Mucosa of stomach (tissue), 1 donor: Measurements from ENCODE around the gene BTBD9.

Source experiments
- H3K27me3 ChIP-seq: one replicate; pipeline ENCODE4 v1.7.0; 2013; ENCODE audit warnings: mild to moderate bottlenecking, low read length; ENCODE audit not compliant: control insufficient read depth, insufficient read depth
- H3K36me3 ChIP-seq: one replicate; pipeline ENCODE4 v1.7.0; 2013; ENCODE audit warnings: low read length; ENCODE audit not compliant: control insufficient read depth, insufficient read depth
- H3K4me1 ChIP-seq: one replicate; pipeline ENCODE4 v1.7.0; 2013; ENCODE audit warnings: mild to moderate bottlenecking, low read length; ENCODE audit not compliant: control insufficient read depth, insufficient read depth
- H3K4me3 ChIP-seq: one replicate; pipeline ENCODE4 v1.7.0; 2013; ENCODE audit warnings: low read length
- H3K9ac ChIP-seq: one replicate; pipeline ENCODE4 v1.7.0; 2013; ENCODE audit warnings: mild to moderate bottlenecking, low read length, moderate library complexity
- H3K9me3 ChIP-seq: one replicate; pipeline ENCODE4 v1.7.0; 2013; ENCODE audit warnings: mild to moderate bottlenecking, low read length, moderate library complexity; ENCODE audit not compliant: control insufficient read depth
- donor health status: Pancreatic carcinoma.

Gene BTBD9

DNA sequence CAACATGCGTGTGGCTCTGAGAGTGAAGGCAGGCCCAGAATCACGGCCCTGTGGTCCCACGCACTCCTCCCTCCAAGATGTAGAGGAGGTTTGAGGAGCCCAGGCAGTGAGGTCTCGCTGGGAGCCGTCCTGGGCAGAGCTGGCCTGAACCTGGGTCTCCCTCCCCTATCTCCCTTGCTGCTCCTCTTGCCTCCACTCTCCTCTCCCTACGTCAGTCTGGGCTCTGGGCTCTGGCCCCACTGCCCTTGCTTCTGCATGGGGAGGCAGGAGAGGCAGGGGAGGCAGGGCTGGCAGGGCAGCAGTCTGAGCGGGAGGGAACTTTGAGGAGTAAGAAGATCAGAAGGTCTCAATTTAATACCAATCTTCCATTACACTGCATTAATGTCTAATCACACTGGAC, 445.1 kb downstream of the BTBD9 start:
- no peak overlapping the region for H3K4me3 ChIP-seq
- H3K9ac ChIP-seq, result no peak overlapping the region
- no peaks in the 10 kb centered on the region for H3K9me3 ChIP-seq
- H3K27me3 ChIP-seq, result no peaks in the 10 kb centered on the region
- no peaks in the 10 kb centered on the region for H3K36me3 ChIP-seq
- H3K4me1 ChIP-seq, result no peaks in the 10 kb centered on the region

- Histone ChIP-seq H3K9me3 (no peaks in the 10 kb centered on the region), H3K36me3 (no peaks in the 10 kb centered on the region), H3K27me3 (no peaks in the 10 kb centered on the region), H3K4me3 (no peak overlapping the region), H3K9ac (no peak overlapping the region), H3K4me1 (no peaks in the 10 kb centered on the region)
These were observed 445.5 kb downstream of the BTBD9 start for GRCh38 chr6:38194282-38194572.

- Histone ChIP-seq H3K9me3 (no peaks in the 10 kb centered on the region), H3K36me3 (no peaks in the 10 kb centered on the region), H3K27me3 (no peaks in the 10 kb centered on the region), H3K4me3 (no peak overlapping the region), H3K9ac (no peak overlapping the region), H3K4me1 (no peaks in the 10 kb centered on the region)
These were observed 446.0 kb downstream of the BTBD9 start for GRCh38 chr6:38193481-38194281.

DNA sequence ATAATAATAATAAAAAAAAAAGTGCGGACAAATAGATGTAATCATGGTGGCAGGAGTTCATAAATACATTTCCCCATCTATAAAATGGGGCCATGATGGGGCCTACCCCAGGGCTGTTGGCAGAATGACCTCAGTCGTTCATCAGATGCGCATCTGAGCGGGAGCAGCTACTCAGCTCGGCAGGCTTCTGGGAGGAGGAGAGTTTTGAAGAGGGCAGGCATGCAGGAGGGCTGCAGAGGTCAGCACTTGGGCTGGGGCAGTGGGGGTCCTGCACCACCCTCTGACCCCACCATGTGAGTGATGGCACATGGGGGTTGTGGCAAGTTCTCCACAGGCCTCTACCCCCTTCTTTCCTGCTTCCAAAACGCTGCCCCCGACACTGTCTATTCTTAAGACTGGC, 446.7 kb downstream of the BTBD9 start:
- H3K9ac ChIP-seq, result no peak overlapping the region
- H3K4me3 ChIP-seq, result no peak overlapping the region
- H3K36me3 ChIP-seq, result no peaks in the 10 kb centered on the region
- no peaks in the 10 kb centered on the region for H3K4me1 ChIP-seq
- H3K27me3 ChIP-seq, result no peaks in the 10 kb centered on the region
- H3K9me3 ChIP-seq, result no peaks in the 10 kb centered on the region

GRCh38 chr6:38192487-38192886, 447.2 kb downstream of the BTBD9 start:
- no peaks in the 10 kb centered on the region for H3K36me3 ChIP-seq
- no peaks in the 10 kb centered on the region for H3K9me3 ChIP-seq
- no peak overlapping the region for H3K4me3 ChIP-seq
- no peaks in the 10 kb centered on the region for H3K4me1 ChIP-seq
- H3K9ac ChIP-seq, result no peak overlapping the region
- H3K27me3 ChIP-seq, result no peaks in the 10 kb centered on the region

GRCh38 chr6:38192011-38192410, 447.7 kb downstream of the BTBD9 start:
- H3K9ac ChIP-seq, result no peak overlapping the region
- H3K27me3 ChIP-seq, result no peaks in the 10 kb centered on the region
- no peaks in the 10 kb centered on the region for H3K36me3 ChIP-seq
- H3K4me1 ChIP-seq, result no peaks in the 10 kb centered on the region
- H3K4me3 ChIP-seq, result no peak overlapping the region
- no peaks in the 10 kb centered on the region for H3K9me3 ChIP-seq

DNA sequence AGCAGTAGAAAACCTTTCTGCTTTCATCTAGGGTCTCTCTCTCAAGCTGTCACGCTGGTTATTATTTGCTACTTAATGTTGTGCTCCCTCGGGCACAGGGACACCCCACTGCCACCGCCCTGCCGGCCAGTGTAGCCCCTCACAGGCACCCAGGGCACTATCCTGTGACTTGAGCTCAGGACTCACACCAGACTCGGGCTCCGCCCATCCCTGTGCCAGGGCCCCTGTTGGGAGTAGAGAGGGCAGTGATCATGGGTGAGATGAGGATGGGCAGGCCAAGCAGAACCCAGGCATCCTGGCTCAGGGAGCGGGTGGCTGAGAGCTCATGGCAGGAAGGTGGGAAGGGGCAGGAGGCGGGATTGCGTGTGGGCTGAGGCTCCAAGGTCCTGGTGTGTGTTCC, 448.3 kb downstream of the BTBD9 start:
- Histone ChIP-seq H3K9me3 (no peaks in the 10 kb centered on the region), H3K27me3 (no peaks in the 10 kb centered on the region), H3K36me3 (no peaks in the 10 kb centered on the region), H3K4me3 (no peak overlapping the region), H3K9ac (no peak overlapping the region), H3K4me1 (no peaks in the 10 kb centered on the region)

GRCh38 chr6:38188677-38189335, 450.9 kb downstream of the BTBD9 start:
- Histone ChIP-seq H3K9me3 (no peaks in the 10 kb centered on the region), H3K4me3 (no peak overlapping the region), H3K9ac (no peak overlapping the region), H3K36me3 (no peaks in the 10 kb centered on the region), H3K27me3 (no peaks in the 10 kb centered on the region), H3K4me1 (no peaks in the 10 kb centered on the region)

DNA sequence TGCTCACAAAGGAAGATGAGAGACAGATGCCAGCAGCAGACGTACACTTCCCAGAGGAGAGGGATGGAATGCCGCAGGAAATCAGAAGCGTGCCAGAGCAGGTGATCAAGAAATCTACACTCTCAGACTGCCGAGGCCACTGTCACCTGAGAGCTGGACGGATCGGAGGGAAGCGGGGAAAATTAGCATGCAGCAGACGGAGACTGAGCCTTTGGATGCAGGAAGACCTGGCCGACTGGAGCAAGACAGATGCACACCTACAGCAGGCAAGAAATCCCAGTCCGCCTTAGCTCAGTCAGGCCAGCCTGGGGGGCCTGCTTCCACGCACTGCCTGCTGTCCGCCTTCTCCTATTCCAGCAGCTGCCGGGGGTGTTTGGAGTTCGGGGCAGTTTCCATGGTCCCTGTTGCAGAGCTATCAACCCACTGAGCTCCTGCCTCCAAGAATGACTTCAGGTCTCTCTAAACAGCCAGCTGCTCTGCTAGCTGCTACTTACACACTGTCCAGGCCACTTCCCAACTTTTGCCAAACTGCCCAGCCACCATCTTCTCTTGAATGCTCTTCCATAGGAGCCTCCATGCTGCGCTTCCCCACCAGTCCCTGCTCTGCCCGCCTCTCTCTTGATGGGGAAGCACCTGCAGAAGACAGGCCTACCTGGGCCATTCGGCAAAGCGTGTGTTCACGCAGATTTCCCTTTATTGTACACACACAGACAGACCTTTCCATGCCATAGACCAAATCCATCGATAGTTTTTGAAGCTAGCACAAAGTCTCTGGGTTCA, 451.7 kb downstream of the BTBD9 start:
- Histone ChIP-seq H3K9ac (no peak overlapping the region), H3K9me3 (no peaks in the 10 kb centered on the region), H3K36me3 (no peaks in the 10 kb centered on the region), H3K4me1 (no peaks in the 10 kb centered on the region), H3K27me3 (no peaks in the 10 kb centered on the region), H3K4me3 (no peak overlapping the region)

- H3K27me3 ChIP-seq, result no peaks in the 10 kb centered on the region
- H3K4me1 ChIP-seq, result no peaks in the 10 kb centered on the region
- H3K9ac ChIP-seq, result no peak overlapping the region
These were observed 452.4 kb downstream of the BTBD9 start for GRCh38 chr6:38187325-38187724.

GRCh38 chr6:38185752-38186151, 454.0 kb downstream of the BTBD9 start:
- H3K9ac ChIP-seq, result no peak overlapping the region
- no peaks in the 10 kb centered on the region for H3K27me3 ChIP-seq
- H3K9me3 ChIP-seq, result no peaks in the 10 kb centered on the region
- no peaks in the 10 kb centered on the region for H3K36me3 ChIP-seq
- H3K4me3 ChIP-seq, result no peak overlapping the region
- H3K4me1 ChIP-seq, result no peaks in the 10 kb centered on the region

More at GRCh38 chr6:38187325-38187724, 452.4 kb downstream of the BTBD9 start:
- no peaks in the 10 kb centered on the region for H3K36me3 ChIP-seq
- H3K4me3 ChIP-seq, result no peak overlapping the region
- H3K9me3 ChIP-seq, result no peaks in the 10 kb centered on the region

GRCh38 chr6:38185244-38185643, 454.5 kb downstream of the BTBD9 start:
- H3K9ac ChIP-seq, result no peak overlapping the region
- H3K36me3 ChIP-seq, result no peaks in the 10 kb centered on the region
- H3K9me3 ChIP-seq, result no peaks in the 10 kb centered on the region
- no peak overlapping the region for H3K4me3 ChIP-seq
- no peaks in the 10 kb centered on the region for H3K27me3 ChIP-seq
- no peaks in the 10 kb centered on the region for H3K4me1 ChIP-seq
